ENCODE measurements around the gene TSPAN14. TPM values are rescaled to one million over a fixed set of nuclear protein-coding genes. Genes with fewer than 3 reads are reported as not detected.

Gene TSPAN14
- total RNA-seq, 1 donor from 2014 or later, result 181 TPM

GRCh38 chr10:80453056-80453841 is 861 bp upstream of the TSPAN14 start:
- intact Hi-C loops (cut with micrococcal nuclease), result loop anchor here (1.0 to 10.0 kb wide), 3 partner anchors 35 to 1108 kb away; partner anchors contain the start of genes PPIF and ZCCHC24

- intact Hi-C loops (cut with micrococcal nuclease), result loop anchor here (1.0 to 10.0 kb wide), 4 partner anchors 46 to 1110 kb away; partner anchors contain the start of genes PPIF and PRXL2A
These were observed 677 bp downstream of the TSPAN14 start for GRCh38 chr10:80454513-80455460.

GRCh38 chr10:80455461-80456349 is 1.6 kb downstream of the TSPAN14 start:
- intact Hi-C loops (cut with micrococcal nuclease), result loop anchor here (1.0 to 10.0 kb wide), 3 partner anchors 50 to 1111 kb away; partner anchors contain the start of gene PPIF

DNA sequence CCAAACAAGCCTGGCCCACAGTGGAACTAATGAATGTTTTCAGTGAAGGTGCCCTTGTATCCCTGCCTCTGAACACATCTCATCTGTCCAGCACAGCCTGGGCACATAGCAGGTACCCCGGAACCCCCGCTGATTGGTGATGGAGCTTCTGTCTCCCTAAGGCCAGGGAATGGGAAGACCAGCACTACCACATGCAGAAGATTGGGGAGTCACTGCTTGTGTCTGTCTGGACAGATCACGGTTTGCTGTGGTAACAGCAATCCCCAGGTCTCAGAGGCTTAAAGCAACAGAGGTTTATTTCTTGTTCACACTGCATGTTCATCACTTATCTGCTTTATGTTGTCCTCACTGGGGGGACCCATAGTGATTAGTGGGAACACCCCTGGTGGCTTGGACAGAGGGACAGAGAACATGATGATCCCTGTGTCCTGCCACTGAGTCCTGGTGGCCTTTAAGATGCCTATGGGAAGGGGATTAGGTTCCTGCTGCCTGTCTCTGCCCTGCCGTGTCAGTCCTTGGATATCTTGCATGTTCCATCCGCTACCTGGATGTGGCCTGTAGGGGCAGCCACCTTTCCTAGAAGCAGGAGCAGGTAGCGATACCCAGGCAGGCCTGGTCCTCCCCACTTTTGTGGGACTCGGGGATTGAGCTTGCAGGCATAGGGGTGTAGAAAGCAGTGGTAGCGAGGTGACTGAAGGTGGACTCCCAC is 3.6 kb downstream of the TSPAN14 start:
- intact Hi-C loops (cut with micrococcal nuclease), result loop anchor here (1.0 to 10.0 kb wide), 5 partner anchors 9 to 1113 kb away; partner anchors contain the start of gene PPIF

- intact Hi-C loops (cut with micrococcal nuclease), result loop anchor here (1.0 to 10.0 kb wide), 3 partner anchors 15 to 1113 kb away; partner anchors contain the start of gene PPIF
These were observed 4.1 kb downstream of the TSPAN14 start for GRCh38 chr10:80458263-80458625.

DNA sequence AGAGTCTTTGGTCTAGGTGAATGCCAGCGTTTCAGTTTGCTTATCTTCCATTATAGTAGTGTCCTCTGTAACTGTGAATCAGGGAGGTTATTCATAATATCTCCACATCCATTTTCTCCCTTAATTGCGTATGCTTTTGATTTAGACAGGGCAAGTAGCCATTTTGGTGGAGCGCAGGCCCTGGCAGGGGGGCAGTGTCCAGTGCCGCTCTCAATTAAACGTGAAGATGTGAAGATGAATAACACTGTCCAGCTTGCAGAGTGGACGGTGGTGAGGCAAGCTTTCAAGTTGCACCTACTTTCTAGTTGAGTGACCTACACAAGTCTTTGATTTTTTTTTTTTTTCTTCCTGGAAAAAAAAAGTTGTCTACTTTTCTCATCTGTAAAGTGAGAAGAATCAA is 4.5 kb downstream of the TSPAN14 start:
- intact Hi-C loops (cut with micrococcal nuclease), result loop anchor here (1.0 to 10.0 kb wide), 3 partner anchors 14 to 1114 kb away; partner anchors contain the start of gene PPIF

GRCh38 chr10:80459047-80459865 is 5.1 kb downstream of the TSPAN14 start:
- intact Hi-C loops (cut with micrococcal nuclease), result loop anchor here (2.0 to 10.0 kb wide), 2 partner anchors 14 to 1114 kb away; partner anchors contain the start of gene PPIF

DNA sequence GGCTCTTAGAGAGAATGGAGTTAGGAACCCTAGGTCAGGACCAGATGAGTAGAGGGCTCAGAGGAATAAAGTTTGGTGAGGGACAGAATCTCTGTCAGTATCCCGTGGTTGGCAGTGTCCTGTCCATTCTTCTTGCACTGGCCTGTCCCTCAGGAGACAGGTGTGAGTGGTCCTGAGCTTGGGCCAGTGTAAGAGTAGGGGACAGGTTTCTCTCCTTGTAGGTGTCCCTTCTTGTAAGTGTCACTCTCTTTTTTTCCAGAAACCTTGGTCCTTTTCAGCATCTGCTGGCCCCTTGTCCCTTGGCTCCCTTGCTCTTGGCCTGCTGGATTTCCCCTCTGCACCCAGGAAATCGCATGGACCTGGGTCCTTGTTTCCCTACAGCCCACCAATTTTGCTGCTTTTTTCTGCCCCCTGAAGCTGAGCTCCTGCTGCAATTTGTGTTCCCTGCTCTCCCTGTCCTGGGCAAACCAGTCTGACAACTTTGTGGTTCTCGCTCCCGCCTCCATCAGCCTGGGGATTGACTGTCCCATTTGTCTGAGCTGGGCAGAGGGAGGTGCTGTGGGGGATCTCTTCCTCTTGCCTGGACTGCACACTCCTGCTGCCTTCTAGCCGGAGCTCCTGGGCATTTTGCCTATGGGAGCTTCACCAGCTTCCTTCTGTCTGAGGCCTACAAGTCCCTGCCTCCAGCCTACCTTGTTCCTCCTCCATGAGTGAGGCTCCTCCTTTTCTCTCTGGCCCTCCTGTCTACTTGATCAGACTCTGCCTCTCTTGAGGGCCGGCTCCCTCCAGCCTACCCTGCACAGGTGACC is 6.5 kb downstream of the TSPAN14 start:
- intact Hi-C loops (cut with micrococcal nuclease), result loop anchor here (1.0 kb wide), 1 partner anchor 8 kb away; no protein-coding TSS in a partner anchor

GRCh38 chr10:80461208-80462183 is 7.4 kb downstream of the TSPAN14 start:
- intact Hi-C loops (cut with micrococcal nuclease), result no loop called here

- intact Hi-C loops (cut with micrococcal nuclease), result no loop called here
These were observed 8.3 kb downstream of the TSPAN14 start for GRCh38 chr10:80462299-80462980.

DNA sequence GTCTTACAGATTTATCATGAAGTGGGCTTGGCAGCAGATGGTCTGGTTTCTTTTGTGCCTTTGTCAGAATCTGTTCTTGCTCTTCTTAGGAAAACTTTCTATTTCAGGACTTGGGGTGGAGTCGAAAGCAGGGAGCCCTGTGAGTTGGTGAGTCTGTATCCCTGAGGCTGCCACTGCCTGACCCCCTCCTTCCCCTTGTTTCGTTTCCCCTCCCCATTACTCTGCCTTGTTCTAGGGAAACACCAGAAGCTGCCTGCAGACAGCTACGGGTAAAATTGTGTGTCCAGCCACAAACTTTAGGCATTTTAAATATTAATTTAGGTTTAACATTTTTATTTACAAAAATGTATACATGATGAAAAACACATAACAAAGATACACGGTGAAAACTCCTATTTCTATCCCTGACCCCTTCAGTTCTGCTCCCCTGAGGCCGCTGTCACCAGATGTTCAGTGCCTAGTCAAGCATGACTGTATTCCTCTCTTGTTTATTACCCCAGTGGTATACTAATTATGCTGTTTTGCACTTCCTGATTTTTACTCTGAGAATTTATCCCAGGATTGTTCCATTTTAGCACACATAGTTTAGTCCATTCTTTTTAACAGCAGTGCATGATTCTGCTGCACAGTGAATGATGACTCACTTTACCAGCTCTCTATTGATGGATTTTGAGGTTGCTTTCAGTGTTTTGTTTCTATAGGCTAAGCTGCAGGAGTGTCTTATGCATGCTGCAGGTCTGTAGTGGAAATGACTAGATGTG is 9.1 kb downstream of the TSPAN14 start:
- intact Hi-C loops (cut with micrococcal nuclease), result loop anchor here (1.0 kb wide), 2 partner anchors 9 to 25 kb away; no protein-coding TSS in a partner anchor

DNA sequence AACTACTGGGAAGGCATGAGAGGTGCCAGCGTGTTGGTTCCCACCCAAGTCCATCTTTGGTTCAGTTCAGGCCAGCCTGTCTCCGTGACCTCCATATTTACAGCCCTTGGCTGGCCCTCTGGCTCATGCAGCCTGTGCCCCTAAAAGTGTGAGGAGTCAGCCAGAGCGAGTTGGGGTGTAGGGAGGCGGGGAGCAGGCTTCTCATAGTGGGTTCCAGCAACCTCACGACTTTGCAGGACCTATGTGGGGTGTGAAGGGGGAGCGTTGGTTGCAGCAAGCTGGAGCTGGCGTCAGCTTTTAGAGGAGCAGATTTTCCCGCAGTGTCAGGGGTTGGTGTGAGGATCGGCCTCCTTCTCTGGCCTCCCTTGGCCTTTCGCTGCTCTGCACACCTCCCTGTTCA is 9.8 kb downstream of the TSPAN14 start:
- intact Hi-C loops (cut with micrococcal nuclease), result loop anchor here (1.0 kb wide), 2 partner anchors 8 to 24 kb away; no protein-coding TSS in a partner anchor

- intact Hi-C loops (cut with micrococcal nuclease), result no loop called here
These were observed 10.7 kb downstream of the TSPAN14 start for GRCh38 chr10:80464557-80465450.

DNA sequence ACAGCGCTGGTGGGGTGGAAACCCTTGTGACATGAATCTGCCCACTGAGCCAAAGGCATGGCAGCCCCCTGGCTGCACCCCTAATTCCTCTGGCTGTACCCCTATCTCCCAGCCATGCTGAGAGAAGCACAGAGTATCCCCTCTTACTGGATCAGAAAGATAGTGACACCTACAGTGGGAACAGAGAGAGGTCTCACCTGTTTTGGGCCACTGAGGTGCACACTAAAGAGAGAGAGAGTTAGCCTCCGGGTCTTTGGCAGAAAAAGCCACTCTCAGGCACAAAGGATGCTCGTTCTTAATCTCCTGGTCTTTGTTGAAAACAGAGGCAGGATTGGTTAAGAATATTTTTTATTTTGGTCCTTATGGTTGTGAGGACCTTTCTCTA is 11.3 kb downstream of the TSPAN14 start:
- intact Hi-C loops (cut with micrococcal nuclease), result no loop called here

All from T-helper 1 cell treated with Interleukin-12 subunit alpha and Interleukin-12 subunit beta and Interleukin-4 antibody, amounts not matched to agents 30 ng/mL and 1 ng/mL, for 36 hours (primary cell).